GM12892 (cell line): ENCODE results near the gene PLCH1.

Source experiments
- POLR2A ChIP-seq: IDR thresholded peaks from 2 replicates; pipeline ENCODE4 v1.6.1; 2011; ENCODE audit warnings: low read depth, low read length, control low read depth
- POLR2AphosphoS5 ChIP-seq: IDR thresholded peaks from 2 replicates; pipeline ENCODE4 v1.6.1; 2011; ENCODE audit warnings: low read depth, low read length, control low read depth
- TAF1 ChIP-seq: IDR thresholded peaks from 2 replicates; pipeline ENCODE4 v1.6.1; 2011; ENCODE audit warnings: low read depth, mild to moderate bottlenecking, control low read depth, low read length, borderline replicate concordance

GRCh38 chr3:155778462-155778861, 33.6 kb upstream of the PLCH1 start:
- TF ChIP-seq POLR2A (no peak), POLR2AphosphoS5 (no peak), TAF1 (no peak)
